ENCODE data around the gene PRKCH. TPM values are rescaled to one million over a fixed set of nuclear protein-coding genes. Genes with fewer than 3 reads are reported as not detected.
"Not testable (repeated sequence)": the region's sequence is repeated elsewhere in the genome, so short reads cannot be mapped to it uniquely, and the experiment has no call there.

The PRKCH gene
- polyA plus RNA-seq, 10 donors: 10.6 to 17.9 (median 15.0) TPM

DNA sequence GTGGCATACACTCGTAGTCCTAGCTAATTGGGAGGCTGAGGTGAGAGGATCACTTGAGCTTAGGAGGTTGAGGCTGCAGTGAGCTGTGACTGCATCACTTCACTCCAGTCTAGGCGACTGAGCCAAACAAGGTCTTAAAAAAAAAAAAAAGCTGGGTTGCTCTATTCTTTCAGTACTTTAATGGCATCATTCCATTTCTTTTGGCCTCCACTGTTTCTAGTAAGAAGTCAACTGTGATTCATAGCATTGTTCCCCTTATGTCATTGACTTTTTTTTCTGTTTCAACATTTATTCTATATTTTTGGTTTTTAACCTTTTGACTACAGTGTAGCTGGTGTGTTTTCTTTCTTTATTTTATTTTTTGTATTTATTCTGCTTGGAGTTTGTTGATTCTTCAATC lies 16.7 kb upstream of the PRKCH start:
- DNase-seq: no peak

GRCh38 chr14:61308198-61308597 lies 13.2 kb upstream of the PRKCH start:
- no peak for DNase-seq

- not testable (repeated sequence) for DNase-seq
Observed at GRCh38 chr14:61308701-61309100, 12.7 kb upstream of the PRKCH start.

GRCh38 chr14:61315313-61315712 lies 6.1 kb upstream of the PRKCH start:
- no peak for DNase-seq

- DNase-seq: no peak
Observed at GRCh38 chr14:61319086-61319485, 2.3 kb upstream of the PRKCH start.

GRCh38 chr14:61319706-61320105 lies 1.7 kb upstream of the PRKCH start:
- no peak for DNase-seq

- DNase-seq: not testable (repeated sequence)
Observed at GRCh38 chr14:61320170-61320569, 1.2 kb upstream of the PRKCH start.

DNA sequence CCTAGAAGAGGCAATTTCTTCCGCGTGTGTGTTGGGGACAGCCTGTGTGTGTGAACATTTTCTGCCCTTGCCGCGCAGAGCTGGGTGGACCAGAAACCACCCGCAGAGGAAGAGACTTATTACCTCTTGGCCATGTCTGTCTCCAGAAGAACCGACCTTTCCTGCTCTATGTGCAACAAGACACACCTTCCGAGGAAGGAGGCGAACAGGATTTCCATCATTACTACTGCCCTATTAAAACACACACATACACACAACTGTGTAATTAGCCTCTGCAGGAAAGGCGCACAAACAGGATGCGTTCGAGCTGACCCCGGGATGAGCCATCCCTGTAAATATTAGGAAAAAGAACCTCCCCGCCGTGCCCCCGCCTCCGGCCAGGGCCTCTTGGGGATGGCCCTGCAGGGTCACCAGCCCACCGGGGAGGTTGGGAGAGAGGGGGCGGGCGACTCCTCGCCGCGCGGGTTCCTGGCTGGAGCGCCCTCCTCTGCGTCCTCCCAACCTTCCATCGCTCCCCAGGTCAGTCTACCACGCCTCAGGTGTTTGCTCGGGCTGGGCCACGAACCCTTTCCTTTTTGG lies 484 bp upstream of the PRKCH start:
- peak in 1 of 3 donors; percentile 40 for DNase-seq

DNA sequence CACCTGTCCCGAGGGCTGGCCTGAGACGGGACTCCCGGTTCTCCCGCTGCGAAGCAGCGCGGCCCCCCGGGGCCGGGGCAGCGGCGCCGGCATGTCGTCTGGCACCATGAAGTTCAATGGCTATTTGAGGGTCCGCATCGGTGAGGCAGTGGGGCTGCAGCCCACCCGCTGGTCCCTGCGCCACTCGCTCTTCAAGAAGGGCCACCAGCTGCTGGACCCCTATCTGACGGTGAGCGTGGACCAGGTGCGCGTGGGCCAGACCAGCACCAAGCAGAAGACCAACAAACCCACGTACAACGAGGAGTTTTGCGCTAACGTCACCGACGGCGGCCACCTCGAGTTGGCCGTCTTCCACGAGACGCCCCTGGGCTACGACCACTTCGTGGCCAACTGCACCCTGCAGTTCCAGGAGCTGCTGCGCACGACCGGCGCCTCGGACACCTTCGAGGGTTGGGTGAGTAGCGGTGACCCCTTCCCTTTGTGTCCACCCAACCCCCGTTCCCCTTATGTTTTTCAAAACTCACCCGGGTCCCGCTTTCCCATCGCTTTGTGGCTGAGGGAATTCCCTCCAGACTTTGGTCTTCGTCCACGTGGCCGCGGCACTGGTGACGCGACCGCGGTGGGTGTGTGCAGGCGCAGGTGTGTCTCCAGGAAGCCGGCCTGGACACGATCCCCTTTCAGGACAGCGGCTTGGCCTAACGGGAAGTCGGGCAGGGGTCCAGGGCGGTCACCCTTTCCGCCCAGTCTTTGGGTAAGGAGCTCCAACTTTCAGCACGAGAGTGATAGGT lies 826 bp downstream of the PRKCH start:
- peak in 1 of 3 donors; percentile 42 for DNase-seq

DNA sequence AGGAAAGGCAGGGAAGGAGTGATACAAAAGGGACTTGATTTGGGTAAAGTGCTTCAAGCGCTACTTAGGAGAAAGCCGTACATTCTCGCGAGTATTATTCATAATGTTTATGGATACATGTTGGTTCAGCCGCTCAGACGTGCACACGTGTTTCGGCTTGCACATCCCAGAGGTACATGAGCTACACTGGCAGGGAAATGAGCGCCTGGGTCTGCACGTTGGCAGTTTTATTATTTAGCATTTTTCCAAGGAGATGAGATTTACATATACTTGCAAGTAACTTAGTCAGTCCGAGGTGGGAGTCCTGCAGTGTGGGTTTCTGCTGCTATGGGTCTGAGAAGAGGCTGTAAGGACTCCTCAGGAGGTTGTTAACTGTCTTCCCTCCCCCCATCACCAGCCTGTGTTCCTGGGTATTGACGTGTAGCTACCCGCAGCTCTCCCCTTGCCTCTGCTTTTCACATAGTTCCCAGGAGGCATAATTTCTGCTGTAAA lies 1.5 kb downstream of the PRKCH start:
- no peak for DNase-seq

- no peak for DNase-seq
Observed at GRCh38 chr14:61323970-61324369, 2.6 kb downstream of the PRKCH start.

GRCh38 chr14:61325166-61325565 lies 3.8 kb downstream of the PRKCH start:
- no peak for DNase-seq

GRCh38 chr14:61326146-61326545 lies 4.8 kb downstream of the PRKCH start:
- DNase-seq: no peak

GRCh38 chr14:61326847-61327246 lies 5.5 kb downstream of the PRKCH start:
- peak in 2 of 3 donors; percentile 7 to 65 for DNase-seq

DNA sequence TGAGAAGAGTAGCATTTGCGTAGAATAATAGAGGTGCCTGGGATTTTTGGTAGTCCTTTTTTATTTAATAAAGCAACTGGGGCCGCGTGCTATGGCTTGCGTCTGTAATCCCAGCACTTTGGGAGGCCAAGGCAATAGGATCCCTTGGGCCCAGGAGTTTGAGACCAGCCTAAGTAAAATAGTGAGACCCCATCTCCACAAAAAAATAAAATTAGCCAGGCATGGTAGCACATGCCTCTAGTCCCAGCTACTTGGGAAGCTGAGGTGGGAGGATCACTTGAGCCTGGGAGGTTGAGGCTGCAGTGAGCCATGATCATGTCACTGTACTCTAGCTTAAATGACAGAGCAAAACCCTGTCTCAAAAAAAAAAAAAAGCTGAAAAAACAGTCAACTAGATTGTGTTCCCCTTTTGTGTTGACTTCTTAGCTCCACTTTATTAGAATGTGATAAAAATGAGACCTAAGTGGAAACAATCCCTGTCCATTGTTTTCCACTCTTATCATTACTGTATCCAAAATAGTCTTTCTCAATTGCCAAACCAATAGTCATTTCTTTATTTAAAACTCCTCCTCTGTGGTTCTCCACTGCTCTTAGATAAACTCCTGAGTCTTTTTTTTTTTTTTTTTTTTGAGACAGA lies 7.4 kb downstream of the PRKCH start:
- no peak for DNase-seq

DNA sequence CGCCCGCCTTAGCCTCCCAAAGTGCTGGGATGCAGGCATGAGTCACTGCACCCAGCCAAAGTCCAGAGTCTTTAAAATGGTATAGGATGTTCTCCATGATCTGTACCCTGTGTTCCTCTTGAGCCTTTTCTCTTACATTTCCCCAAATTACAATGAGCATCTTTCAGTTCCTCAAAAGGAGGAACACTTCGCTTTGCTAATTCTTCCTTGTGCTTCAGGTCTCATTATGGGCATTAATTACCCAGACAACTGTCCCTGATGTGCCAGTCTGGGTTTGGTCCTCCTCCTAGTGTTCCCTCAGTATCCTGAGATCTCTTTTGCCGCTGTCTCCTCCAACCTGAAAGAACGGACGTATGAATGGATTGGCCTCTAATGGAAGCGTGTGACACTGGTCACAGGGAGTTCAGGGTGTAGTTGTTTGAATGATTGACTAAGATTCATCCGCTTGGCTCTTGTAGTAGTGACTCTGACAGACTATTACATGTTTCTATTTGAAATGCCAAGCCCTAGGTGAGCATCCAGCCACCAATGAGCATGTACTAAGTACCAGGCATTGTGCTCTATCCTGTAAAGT lies 8.2 kb downstream of the PRKCH start:
- DNase-seq: no peak

GRCh38 chr14:61330511-61330910 lies 9.1 kb downstream of the PRKCH start:
- DNase-seq: no peak

DNA sequence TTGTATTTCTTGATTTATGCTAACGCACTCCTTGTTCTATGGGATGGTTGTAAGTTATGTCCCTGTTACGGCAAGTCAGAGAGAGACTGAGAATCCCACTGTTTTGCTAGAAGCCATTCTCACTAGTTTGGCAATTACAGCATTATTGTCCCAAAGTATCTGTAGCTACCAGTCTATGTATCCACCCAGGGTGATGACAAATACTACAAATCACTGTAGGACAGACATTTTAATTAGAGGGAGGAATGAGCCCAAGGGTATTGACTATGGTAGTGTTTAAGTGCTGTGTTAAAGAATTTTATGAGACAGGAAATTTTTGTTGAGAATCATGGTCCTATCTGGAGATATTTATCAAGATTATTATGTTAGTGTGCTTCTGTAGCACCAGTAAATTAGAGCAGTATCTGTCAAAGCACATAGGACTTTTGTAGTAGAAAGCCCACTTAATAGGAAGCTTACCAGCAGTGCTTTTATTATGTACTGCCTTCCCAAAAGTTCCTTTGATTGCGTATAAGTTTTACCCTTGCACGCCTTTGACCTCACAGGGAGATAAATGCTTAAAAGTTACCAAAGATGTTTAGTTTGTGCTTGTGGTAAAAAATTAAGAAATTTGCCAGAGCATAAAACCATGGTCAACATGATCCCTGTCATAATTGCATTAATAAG lies 10.7 kb downstream of the PRKCH start:
- DNase-seq: no peak

DNA sequence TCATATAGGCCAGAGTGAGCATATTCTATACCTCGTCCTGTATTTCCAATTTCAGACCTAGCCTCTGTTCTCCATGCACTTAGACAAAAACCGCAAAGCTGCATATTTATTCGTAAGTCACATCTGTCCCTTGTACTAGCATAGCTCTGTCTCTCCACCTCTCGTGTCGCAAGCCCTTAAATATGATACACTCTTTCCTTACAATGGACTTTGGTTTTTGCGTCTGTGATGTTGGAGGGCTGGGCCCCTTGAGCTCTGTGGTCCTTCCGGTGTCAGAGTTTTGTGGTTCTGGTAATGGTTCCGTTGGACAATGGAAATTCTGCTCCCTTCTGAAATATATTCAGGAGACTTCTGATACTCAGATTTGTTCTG lies 11.3 kb downstream of the PRKCH start:
- DNase-seq: no peak

DNA sequence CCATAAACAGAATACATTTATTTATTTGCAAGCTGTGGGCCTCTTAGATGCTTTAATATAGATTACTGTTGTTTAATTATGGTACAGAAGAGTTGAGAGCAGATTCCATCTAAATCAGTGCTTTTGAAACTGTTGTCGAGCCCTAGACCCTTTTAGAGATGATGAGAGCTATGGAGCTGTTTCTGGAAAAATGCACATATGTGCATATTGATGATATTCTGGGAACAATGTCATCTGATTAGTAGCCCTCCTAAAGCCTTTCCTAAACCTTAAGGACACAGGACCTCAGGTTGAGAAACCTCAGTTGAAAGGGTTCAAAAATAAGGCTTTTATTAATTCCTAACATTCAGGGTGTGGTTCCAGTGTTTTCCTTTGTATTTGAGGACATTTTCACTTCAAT lies 11.7 kb downstream of the PRKCH start:
- DNase-seq: no peak

DNA sequence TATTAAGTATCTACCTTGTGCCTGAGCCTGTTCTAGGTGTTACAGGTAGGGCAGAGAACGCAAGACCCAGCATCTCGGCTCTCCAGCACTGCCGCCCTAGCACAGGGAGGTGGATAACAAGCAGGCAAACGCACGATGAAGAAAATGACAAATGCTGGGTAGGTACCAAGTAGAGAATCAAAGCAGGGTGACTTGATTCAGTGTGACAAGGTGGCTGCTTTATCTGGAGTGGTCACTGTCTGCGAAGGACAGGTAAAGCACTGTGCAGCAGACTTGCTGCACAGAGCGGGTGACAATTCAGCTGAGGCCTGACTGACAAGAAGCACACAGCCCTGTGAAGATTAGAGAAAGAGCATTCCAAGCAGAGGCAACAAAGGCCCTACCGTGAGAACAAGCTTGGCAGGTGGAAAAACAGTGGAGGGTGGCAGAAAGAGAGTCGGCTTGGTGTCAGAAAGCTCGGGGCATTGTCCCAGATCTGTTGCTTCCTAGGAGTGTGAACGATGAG lies 12.9 kb downstream of the PRKCH start:
- DNase-seq: no peak

DNA sequence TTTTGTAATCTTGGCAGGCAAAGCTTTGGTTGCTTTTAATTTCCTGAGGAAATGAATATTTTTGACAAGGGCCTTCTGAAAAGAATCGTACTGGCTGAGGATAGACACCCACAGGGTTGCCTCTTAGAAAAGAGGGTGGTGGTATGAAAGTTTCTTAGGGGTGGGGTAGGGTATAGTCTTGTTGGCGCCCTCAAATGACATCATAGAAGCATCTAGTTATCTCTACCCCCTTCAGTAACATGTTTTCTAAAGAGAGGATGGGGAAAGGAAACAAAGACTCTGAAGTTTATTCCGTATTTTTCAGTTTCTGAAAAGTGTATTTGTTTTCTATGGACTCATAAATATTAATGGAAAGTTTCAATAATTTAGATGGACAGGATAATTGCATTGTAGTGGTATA lies 13.7 kb downstream of the PRKCH start:
- no peak for DNase-seq
